Fibroblast of skin of back (primary cell): Measurements from ENCODE around the gene VEGFD.
A peak's percentile ranks its signal among the peaks of the same experiment; 100 is the strongest.

Experiments
- DNase-seq: peaks from one replicate; pipeline ENCODE4 v3.0.0-alpha.2; 2013

VEGFD gene

GRCh38 chrX:15299941-15300851 is 84.0 kb downstream of the VEGFD start:
- DNase-seq = peak; percentile 4

GRCh38 chrX:15298780-15299179 is 85.4 kb downstream of the VEGFD start:
- DNase-seq = no peak

- DNase-seq = no peak
These were observed 86.0 kb downstream of the VEGFD start for GRCh38 chrX:15298201-15298600.
